K562 (cell line): Measurements from ENCODE around the gene GLRX2. TPM values are rescaled to one million over a fixed set of nuclear protein-coding genes. Genes with fewer than 3 reads are reported as not detected.

ENCODE experiments used
- ATAC-seq: fragments of 200-7000 bp; cut with Tn5 transposase; 3 replicates; pipeline ENCODE4 v1.9.1; 2020; ENCODE audit warnings: moderate library complexity
- BruUV-seq: library from RNA; stranded (reverse); fragments of 400-500 nt; replicated peaks from 2 replicates; lab custom pipeline; 2021; lab: Mats Ljungman, UMichigan
- CTCF ChIA-PET: fragments of 300-600 bp; formaldehyde crosslinking; extraction: SDS; loops from one replicate; lab custom pipeline; 2021; ENCODE audit warnings: low intra/inter-chr PET ratio; lab: Yijun Ruan, JAX
- POLR2A ChIA-PET: fragments of 300-600, 350-650 bp; sonication (Branson Sonifier 250); formaldehyde crosslinking; extraction: SDS; loops from one replicate; lab custom pipeline; 2021; ENCODE audit warnings: antibody characterized with exemption, inconsistent platforms; lab: Yijun Ruan, JAX
- DNase-seq, 4 experiments: peaks; one replicate each; pipeline versions ENCODE4 v3.0.0 to v3.0.0-alpha.2; 2011 to 2018; ENCODE audit warnings: low spot score in 3 of 4, mixed read lengths in 3 of 4; ENCODE audit errors: extremely low read depth in 1 of 4
- FAIRE-seq: peaks from 2 replicates; lab custom pipeline; 2011; peaks lifted over from hg19 to GRCh38; lab: Jason Lieb, UNC
- H2AFZ ChIP-seq: 2 replicates; pipeline ENCODE4 v1.6.0; 2011; ENCODE audit warnings: low read depth, low read length, control low read depth, inconsistent platforms
- H3K27ac ChIP-seq: fragments of 200-600 bp; 3 replicates; pipeline ENCODE4 v1.8.0; 2011; ENCODE audit warnings: low read depth, mild to moderate bottlenecking, control low read depth, inconsistent platforms, low read length, moderate library complexity, mixed read lengths; ENCODE audit errors: extremely low read depth
- H3K27me3 ChIP-seq, 2 experiments: fragments of 300-600 bp in 1 of 2; 2 replicates in 1 of 2; 3 replicates in 1 of 2; pipeline versions ENCODE4 v1.6.0 to v1.8.0; 2011; ENCODE audit warnings: inconsistent platforms in 2 of 2, low read length in 2 of 2, mild to moderate bottlenecking in 1 of 2, mixed read lengths in 1 of 2, moderate library complexity in 1 of 2; ENCODE audit not compliant: control insufficient read depth in 2 of 2, insufficient read depth in 2 of 2
- H3K36me3 ChIP-seq: fragments of 300-600 bp; 3 replicates; pipeline ENCODE4 v1.8.0; 2011; ENCODE audit warnings: mild to moderate bottlenecking, low read length, inconsistent platforms; ENCODE audit not compliant: control insufficient read depth, insufficient read depth
- H3K4me1 ChIP-seq, 2 experiments: fragments of 200-600 bp in 1 of 2; replicated peaks in 1 of 2; 2 replicates in 1 of 2; 3 replicates in 1 of 2; pipeline versions ENCODE4 v1.5.1 to v1.8.0; 2011; ENCODE audit warnings: inconsistent platforms in 2 of 2, low read length in 2 of 2, mild to moderate bottlenecking in 1 of 2, mixed read lengths in 1 of 2, moderate library complexity in 1 of 2; ENCODE audit not compliant: control insufficient read depth in 2 of 2, insufficient read depth in 2 of 2
- H3K4me2 ChIP-seq: 2 replicates; pipeline ENCODE4 v1.6.1; 2011; ENCODE audit warnings: low read length, control low read depth, inconsistent platforms, mixed read lengths; ENCODE audit not compliant: insufficient read depth
- H3K4me3 ChIP-seq: fragments of 200-600 bp; sonication (generic), shearing (Covaris generic); 2 replicates; pipeline ENCODE4 v1.5.1; 2016; ENCODE audit warnings: control low read depth, inconsistent platforms
- H3K79me2 ChIP-seq: fragments of 200-600 bp; 3 replicates; pipeline ENCODE4 v1.8.0; 2011; ENCODE audit warnings: low read length, inconsistent platforms; ENCODE audit not compliant: control insufficient read depth, insufficient read depth
- H3K9ac ChIP-seq, 2 experiments: 2 replicates each; pipeline versions ENCODE4 v1.6.0 to v1.6.1; 2011; ENCODE audit warnings: low read depth in 2 of 2, low read length in 2 of 2, control low read depth in 1 of 2, inconsistent platforms in 1 of 2, mild to moderate bottlenecking in 1 of 2, mixed read lengths in 1 of 2; ENCODE audit not compliant: insufficient read depth in 1 of 2
- H3K9me1 ChIP-seq: one replicate; pipeline ENCODE4 v1.6.0; 2011; ENCODE audit warnings: inconsistent platforms, mild to moderate bottlenecking, low read length, moderate library complexity; ENCODE audit not compliant: control insufficient read depth, insufficient read depth
- H3K9me3 ChIP-seq: replicated peaks from 2 replicates; pipeline ENCODE4 v1.5.1; 2011; ENCODE audit warnings: low read depth, low read length, inconsistent platforms; ENCODE audit not compliant: control insufficient read depth, insufficient read depth
- H4K20me1 ChIP-seq: replicated peaks from 2 replicates; pipeline ENCODE4 v1.6.1; 2011; ENCODE audit warnings: low read length, inconsistent platforms, mixed read lengths; ENCODE audit not compliant: control insufficient read depth, insufficient read depth
- C11orf30 ChIP-seq: fragments of 450-650 bp; IDR thresholded peaks from 2 replicates; pipeline ENCODE4 v1.6.1; 2016; ENCODE audit warnings: low read depth, mild to moderate bottlenecking
- JUNB ChIP-seq: fragments of 450-650 bp; formaldehyde crosslinking; conservative IDR thresholded peaks from 2 replicates; pipeline ENCODE4 v1.4.0; 2020; ENCODE audit warnings: mild to moderate bottlenecking
- POLR2B ChIP-seq: fragments of 450-650 bp; IDR thresholded peaks from 2 replicates; pipeline ENCODE4 v1.6.1; 2018; ENCODE audit warnings: low read depth; ENCODE audit not compliant: partially characterized antibody
- SAFB ChIP-seq: fragments of 200-400 bp; formaldehyde crosslinking; IDR thresholded peaks from 2 replicates; pipeline ENCODE4 v1.6.1; 2017; ENCODE audit warnings: low read depth, low read length, borderline replicate concordance
- TARDBP ChIP-seq: fragments of 450-650 bp; IDR thresholded peaks from 2 replicates; pipeline ENCODE4 v1.6.1; 2016
- ZKSCAN1 ChIP-seq: fragments of 150-350 bp; IDR thresholded peaks from 2 replicates; pipeline ENCODE4 v1.6.1; 2016; ENCODE audit warnings: low read depth, low read length
- ZKSCAN8 ChIP-seq: fragments of 200-800 bp; sonication (Bioruptor generic); IDR thresholded peaks from 2 replicates; pipeline ENCODE4 v1.6.1; 2016; ENCODE audit warnings: missing genetic modification characterization, missing compliant biosample characterization
- ZNF146 ChIP-seq: IDR thresholded peaks from one replicate; pipeline ENCODE4 v1.6.1; 2018; ENCODE audit warnings: missing compliant biosample characterization; ENCODE audit not compliant: unreplicated experiment
- ZNF239 ChIP-seq: fragments of 250-450 bp; sonication (Bioruptor Pico); IDR thresholded peaks from 2 replicates; pipeline ENCODE4 v1.4.0; 2020; ENCODE audit warnings: mild to moderate bottlenecking
- ZNF740 ChIP-seq, 3 experiments: fragments of 200-800 bp in 1 of 3; sonication (Bioruptor generic) in 1 of 3; sonication (generic) in 1 of 3; formaldehyde crosslinking in 1 of 3; IDR thresholded peaks; 2 replicates each; pipeline versions ENCODE4 v1.6.1 to v1.8.0; 2016 to 2022; ENCODE audit warnings: mild to moderate bottlenecking in 2 of 3, missing compliant biosample characterization in 2 of 3, missing genetic modification characterization in 2 of 3, missing genetic modification reagents in 1 of 3
- WGBS: fragments of 100-300 bp; shearing (Covaris generic); methylation state at CpG from one replicate; pipeline ENCODE4 v1.1.6; 2016; ENCODE audit warnings: low coverage, mixed read lengths; ENCODE audit not compliant: insufficient coverage; ENCODE audit errors: missing lambda C conversion rate; 5-methylcytosine and 5-hydroxymethylcytosine counted together
- in situ Hi-C: fragments of 300-500 bp; cut with MboI; formaldehyde crosslinking; loops from 4 replicates; pipeline ENCODE4 v1.15.0; 2018; ENCODE audit warnings: inconsistent platforms, mixed read lengths
- intact Hi-C: fragments of 100-400 bp; cut with micrococcal nuclease; formaldehyde crosslinking; loops from 2 replicates; pipeline ENCODE4 v1.14.2; 2022
- polyA plus RNA-seq, 8 experiments: library from polyadenylated mRNA; depleted of rRNA in 4 of 8; stranded (reverse) in 5 of 8; unstranded in 3 of 8; fragments of >200 nt; fragmentation: Nextera tagmentation in 2 of 8; fragmentation: Illumina TruSeq in 1 of 8; extraction: Ambion mirVana in 2 of 8; extraction: Trizol in 1 of 8; gene quantifications; 2 replicates each; pipeline versions ENCODE4 v1.2.1 to v1.2.3, GENCODE V29; 2011 to 2014; ENCODE audit warnings: inconsistent platforms in 1 of 8, missing spikeins in 1 of 8
- total RNA-seq, 7 experiments: library from RNA; depleted of rRNA in 6 of 7; stranded (reverse); fragments of >200 nt in 6 of 7; fragmentation: Illumina TruSeq in 2 of 7; extraction: Trizol in 2 of 7; gene quantifications; 2 replicates each; pipeline versions ENCODE4 v1.2.1 to v1.2.3, GENCODE V29; 2011 to 2021; ENCODE audit warnings: low replicate concordance in 1 of 7

Gene GLRX2
- total and polyA plus RNA-seq, 9 of the 15 experiments (the other 6 are each of a cell fraction or from before 2014, with no cell fraction given) = 13.3 to 82.6 (median 55.1) TPM

GRCh38 chr1:193141804-193142203 lies 36.6 kb upstream of the GLRX2 start:
- ATAC-seq (no peak), FAIRE-seq (peak; percentile 65), DNase-seq (no peak)
- WGBS = 80% methylated on average over 3 of the region's 3 CpGs
- Histone ChIP-seq H3K27me3 (no peaks in the 10 kb centered on the region), H4K20me1 (no peaks in the 10 kb centered on the region), H3K4me2 (no peak overlapping the region), H3K4me3 (no peak overlapping the region), H3K9me3 (no peaks in the 10 kb centered on the region), H3K9ac (no peak overlapping the region), H2AFZ (no peak overlapping the region), H3K9me1 (no peaks in the 10 kb centered on the region), H3K36me3 (peaks cover 87% of the 10 kb centered on the region), H3K79me2 (peaks cover 23% of the 10 kb centered on the region; the same call in 2 of the 3 replicates), H3K27ac (no peak overlapping the region), H3K4me1 (no peaks in the 10 kb centered on the region)
- ChIA-PET POLR2A (interaction anchor here (0.7 to 1.4 kb wide), 2 partner anchors 15 to 84 kb away, joined by 3 read pairs; no protein-coding TSS in a partner anchor), CTCF (no interaction called here)
- intact Hi-C loops = no loop called here
- BruUV-seq = no TSS peak
- TF ChIP-seq C11orf30 (0 out of 2 replicates have a peak, but pooled peaks have one; percentile 1), JUNB (CRISPR knock-in tag) (no peak), SAFB (0 out of 2 replicates have a peak, but pooled peaks have one; percentile 30), ZNF239 (CRISPR knock-in tag) (no peak), ZNF740 (CRISPR knock-in tag; IDR thresholded peaks at IDR 0.05) (no peak), ZNF740 (tag; IDR thresholded peaks at IDR 0.05) (no peak), ZKSCAN1 (no peak), ZNF146 (CRISPR knock-in tag) (no peak), ZKSCAN8 (CRISPR knock-in tag) (no peak), TARDBP (no peak), POLR2B (no peak)
- in situ Hi-C loops = no loop called here
